Measurements from ENCODE around the gene PDE8B.

GRCh38 chr5:77376609-77377300 is 166.3 kb downstream of the PDE8B start:
- no peak for TF ChIP-seq ZNF274 (IDR thresholded peaks at IDR 0.05; ENCODE audit: low read depth, low read length)
- no peak for TF ChIP-seq YY1 (IDR thresholded peaks at IDR 0.05; ENCODE audit: insufficient read depth, insufficient read length)
- no peak for TF ChIP-seq SUZ12 (IDR thresholded peaks at IDR 0.05; ENCODE audit: extremely low read depth, insufficient read depth, insufficient read length)

Data from NT2/D1 (cell line).